Activated T-cell treated with anti-CD3 and anti-CD28 coated beads for 1 hour (primary cell): ENCODE measurements around the gene PHTF2.
"Not testable (repeated sequence)": the region's sequence is repeated elsewhere in the genome, so short reads cannot be mapped to it uniquely, and the experiment has no call there.

Experiments
- DNase-seq: peaks from one replicate; pipeline ENCODE4 v3.0.0-alpha.2; 2020; ENCODE audit warnings: low read depth

PHTF2 gene

DNA sequence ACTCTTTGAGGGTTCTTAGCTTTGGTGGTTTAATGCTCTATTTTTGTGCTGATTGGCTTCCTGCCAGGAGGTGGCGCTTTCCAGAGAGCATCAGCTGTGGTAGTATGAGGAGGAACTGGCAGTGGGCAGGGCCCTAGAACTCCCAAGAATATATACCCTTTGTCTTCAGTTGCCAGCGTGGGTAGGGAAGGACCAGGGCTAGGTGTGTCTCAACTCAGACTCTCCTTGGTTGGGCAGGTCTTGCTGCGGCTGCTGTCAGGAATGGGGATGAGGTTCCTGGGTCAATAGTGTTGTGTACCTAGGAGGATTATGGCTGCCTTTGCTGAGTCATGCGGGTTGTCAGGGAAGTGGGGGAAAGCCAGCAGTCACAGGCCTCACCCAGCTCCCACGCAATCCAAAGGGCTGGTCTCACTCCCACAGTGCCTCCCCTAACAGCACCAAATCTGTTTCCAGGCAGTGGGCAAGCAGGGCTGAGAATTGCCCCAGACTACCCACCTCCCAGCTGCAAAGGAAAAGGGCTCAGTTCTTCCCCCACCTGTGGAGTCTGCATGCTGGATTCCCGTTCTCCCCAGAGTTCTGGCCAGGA is 191.5 kb downstream of the PHTF2 start:
- DNase-seq: no peak

DNA sequence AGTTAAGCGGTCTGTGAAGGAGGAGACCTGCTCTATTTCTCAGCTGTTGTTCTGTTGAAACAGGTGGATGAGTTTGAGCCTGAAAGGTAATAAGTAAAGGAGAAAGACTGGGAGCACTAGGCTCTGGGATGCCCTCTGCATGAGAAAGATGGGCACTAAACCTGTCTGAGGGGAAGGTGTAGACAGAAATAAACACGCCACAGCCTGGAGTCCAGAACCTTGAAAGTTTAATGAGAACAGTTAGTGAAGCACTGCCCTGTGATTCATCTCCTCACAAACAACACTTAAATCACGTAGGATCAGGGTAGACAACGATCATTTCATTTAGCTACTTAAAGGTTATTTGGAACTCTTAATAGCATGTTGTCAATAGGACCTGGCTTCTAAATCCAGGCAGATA is 193.1 kb downstream of the PHTF2 start:
- DNase-seq: no peak

DNA sequence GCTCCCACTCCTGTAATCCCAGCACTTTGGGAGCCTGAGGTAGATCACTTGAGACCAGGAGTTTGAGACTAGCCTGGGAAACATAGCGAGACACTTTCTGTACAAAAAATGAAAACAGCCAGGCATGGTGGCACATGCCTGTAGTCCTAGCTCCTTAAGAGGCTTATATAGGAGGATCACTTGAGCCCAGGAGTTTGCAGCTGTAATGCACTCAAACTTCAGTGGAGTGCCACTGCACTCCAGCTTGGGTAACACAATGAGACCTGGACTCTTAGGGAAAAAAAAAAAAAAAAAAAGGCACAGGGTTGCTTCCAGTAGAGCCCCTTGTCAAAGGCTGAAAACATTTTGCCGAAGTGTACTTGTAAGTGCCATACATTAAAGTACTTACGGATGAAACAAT is 195.3 kb downstream of the PHTF2 start:
- DNase-seq: no peak

DNA sequence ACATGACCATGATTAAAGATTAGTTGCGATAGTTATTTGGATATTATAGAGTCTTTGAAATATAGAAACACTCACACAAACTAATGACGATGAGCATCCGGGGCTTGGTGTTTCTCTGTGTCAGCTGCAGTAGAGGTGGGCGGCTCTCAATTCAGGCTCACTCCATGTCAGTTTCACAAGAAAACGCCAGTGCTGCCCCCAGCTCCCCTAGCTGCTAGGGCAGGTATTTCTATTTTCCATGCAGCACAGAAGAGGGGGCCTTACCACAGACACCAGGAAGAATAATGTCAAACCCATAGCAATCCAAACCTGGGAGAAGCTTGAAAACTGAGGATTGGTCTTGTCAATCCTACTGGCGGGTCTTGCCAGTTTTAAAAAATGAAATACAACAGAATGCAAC is 197.1 kb downstream of the PHTF2 start:
- no peak for DNase-seq

DNA sequence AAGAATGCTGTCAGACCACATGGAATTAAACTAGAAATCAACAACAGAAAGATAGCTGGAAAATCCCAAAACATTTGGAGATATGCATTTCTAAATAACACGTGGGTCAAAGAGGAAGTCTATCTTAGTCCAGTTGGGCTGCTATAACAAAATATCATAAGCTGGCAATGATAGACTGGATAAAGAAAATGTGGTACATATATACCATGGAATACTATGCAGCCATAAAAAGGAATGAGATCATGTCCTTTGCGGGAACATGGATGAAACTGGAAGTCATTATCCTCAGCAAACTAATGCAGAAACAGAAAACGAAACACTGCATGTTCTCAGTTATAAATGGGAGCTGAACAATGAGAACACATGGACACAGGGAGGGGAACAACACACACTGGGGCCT is 200.6 kb downstream of the PHTF2 start:
- not testable (repeated sequence) for DNase-seq

DNA sequence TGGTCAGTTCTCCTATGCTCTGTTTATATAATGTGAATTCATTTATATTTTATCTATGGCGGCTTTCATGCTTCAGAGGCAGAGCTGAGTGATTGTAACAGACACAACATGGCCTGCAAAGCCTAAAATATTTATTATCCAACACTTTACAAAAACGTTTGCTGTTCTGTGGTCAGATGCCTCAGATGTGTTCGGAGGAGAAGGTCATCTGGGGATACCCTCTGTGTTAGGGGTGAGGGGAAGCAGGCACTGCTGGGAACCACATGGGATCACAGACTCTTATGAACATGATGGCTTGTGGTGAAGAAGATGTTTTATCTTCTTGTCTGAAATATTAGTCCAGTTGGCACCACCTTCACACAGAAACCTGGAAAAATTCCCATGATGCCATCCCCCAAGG is 203.4 kb downstream of the PHTF2 start:
- DNase-seq: no peak

DNA sequence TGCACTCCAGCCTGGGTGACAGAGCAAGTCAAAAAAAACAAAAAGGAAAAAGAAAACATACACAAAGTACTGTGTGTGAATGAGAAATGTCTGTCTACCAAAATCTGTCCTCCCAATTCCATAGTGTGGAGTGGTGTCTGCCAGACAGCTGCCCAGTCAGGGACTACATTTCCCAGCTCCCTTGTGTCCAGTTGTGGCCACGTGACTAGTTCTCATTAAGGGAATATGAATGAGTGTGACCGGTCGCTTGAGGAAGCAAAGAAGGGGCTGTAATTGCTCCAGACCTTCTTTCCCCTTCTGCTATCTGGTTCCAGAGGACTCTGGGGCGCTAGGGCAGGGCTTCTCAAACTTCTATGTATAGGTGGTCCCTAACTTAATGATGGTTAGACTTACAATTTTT is 204.1 kb downstream of the PHTF2 start:
- DNase-seq: no peak

DNA sequence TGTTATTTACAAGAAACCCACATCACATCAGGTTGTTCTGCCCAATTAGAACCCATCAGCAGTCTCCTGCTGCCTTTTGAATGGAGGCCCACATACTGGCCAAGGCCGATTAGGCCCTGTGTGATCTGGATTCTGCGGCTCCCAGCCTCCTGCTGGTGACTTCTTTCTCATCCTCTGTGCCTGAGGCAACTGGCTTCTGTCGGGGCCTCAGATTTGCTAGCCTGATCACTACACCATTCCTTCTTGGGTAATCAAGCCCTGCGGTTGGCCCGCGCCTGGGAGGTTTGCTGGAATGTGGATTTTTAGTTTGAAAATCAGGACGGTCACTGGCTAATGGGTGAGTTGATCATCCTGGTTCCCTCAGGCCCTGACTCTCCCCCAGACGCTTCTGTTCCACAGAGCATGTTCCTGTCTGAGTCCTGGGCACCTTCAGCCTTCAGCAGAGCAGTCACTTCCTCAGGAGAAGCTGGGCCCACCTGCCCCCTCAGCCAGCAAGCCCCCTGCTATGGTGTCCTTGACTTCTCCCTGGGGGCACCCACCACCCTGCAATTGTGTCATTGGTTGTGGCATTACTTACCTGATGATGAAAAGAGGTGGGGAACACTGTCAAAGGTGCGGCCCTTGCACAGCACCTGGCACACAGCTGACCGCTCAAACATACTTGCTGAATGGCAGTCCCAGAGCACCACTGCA is 207.6 kb downstream of the PHTF2 start:
- DNase-seq: no peak
